K562 (cell line): ENCODE results near the gene ASB15. TPM values are rescaled to one million over a fixed set of nuclear protein-coding genes. Genes with fewer than 3 reads are reported as not detected.

Source experiments
- BACH1 ChIP-seq: fragments of 200-800 bp; sonication (Bioruptor generic); IDR thresholded peaks from 2 replicates; pipeline ENCODE4 v1.6.1; 2016; ENCODE audit warnings: missing genetic modification characterization, missing compliant biosample characterization
- ELF1 ChIP-seq: fragments of 200-800 bp; sonication (Bioruptor generic); IDR thresholded peaks from 2 replicates; pipeline ENCODE4 v1.6.1; 2016; ENCODE audit warnings: missing genetic modification characterization, missing compliant biosample characterization
- ETV5 ChIP-seq: sonication (generic); formaldehyde crosslinking; IDR thresholded peaks from 2 replicates; pipeline ENCODE4 v1.4.0; 2020; ENCODE audit warnings: low read depth, mild to moderate bottlenecking, missing genetic modification reagents
- HNRNPL ChIP-seq: fragments of 200-400 bp; formaldehyde crosslinking; IDR thresholded peaks from 2 replicates; pipeline ENCODE4 v1.6.1; 2017; ENCODE audit warnings: low read depth, mild to moderate bottlenecking, low read length
- HOMEZ ChIP-seq: fragments of 250-450 bp; sonication (Bioruptor Pico); IDR thresholded peaks from 2 replicates; pipeline ENCODE4 v1.4.0; 2020; ENCODE audit warnings: mild to moderate bottlenecking, moderate library complexity
- MEIS2 ChIP-seq: fragments of 450-650 bp; IDR thresholded peaks from 2 replicates; pipeline ENCODE4 v1.6.1; 2014; ENCODE audit warnings: mild to moderate bottlenecking; ENCODE audit not compliant: partially characterized antibody
- MYC ChIP-seq, 2 experiments: fragments of 250-450 bp in 1 of 2; sonication (Bioruptor Pico) in 1 of 2; IDR thresholded peaks; 2 replicates each; pipeline versions ENCODE4 v1.5.1 to v1.6.1; 2012 to 2021; ENCODE audit warnings: low read depth in 2 of 2, borderline replicate concordance in 1 of 2, improper control_type of control experiment in 1 of 2, low read length in 1 of 2, mild to moderate bottlenecking in 1 of 2, moderate library complexity in 1 of 2
- NKRF ChIP-seq: fragments of 450-650 bp; IDR thresholded peaks from 2 replicates; pipeline ENCODE4 v1.6.1; 2016; ENCODE audit warnings: borderline replicate concordance
- POLR2H ChIP-seq: IDR thresholded peaks from 2 replicates; pipeline ENCODE4 v1.6.1; 2016; ENCODE audit warnings: missing genetic modification characterization, low read depth, mild to moderate bottlenecking, control low read depth, missing compliant biosample characterization, moderate library complexity
- PTTG1 ChIP-seq: fragments of 450-650 bp; IDR thresholded peaks from 2 replicates; pipeline ENCODE4 v1.6.1; 2016; ENCODE audit warnings: low read depth, mild to moderate bottlenecking, missing genetic modification characterization, missing compliant biosample characterization
- SP2 ChIP-seq: IDR thresholded peaks from 2 replicates; pipeline ENCODE4 v1.6.1; 2011; ENCODE audit warnings: mild to moderate bottlenecking, low read depth, low read length, moderate library complexity; ENCODE audit not compliant: poor library complexity, severe bottlenecking; ENCODE audit errors: extremely low read depth
- TEAD2 ChIP-seq: fragments of 450-650 bp; IDR thresholded peaks from 2 replicates; pipeline ENCODE4 v1.6.1; 2016; ENCODE audit warnings: missing genetic modification characterization, control low read depth, missing compliant biosample characterization
- TEAD4 ChIP-seq, 2 experiments: sonication (generic) in 1 of 2; formaldehyde crosslinking in 1 of 2; IDR thresholded peaks; 2 replicates each; pipeline versions ENCODE4 v1.6.1 to v1.8.0; 2012 to 2022; ENCODE audit warnings: borderline replicate concordance in 1 of 2, inconsistent platforms in 1 of 2, low read length in 1 of 2, mild to moderate bottlenecking in 1 of 2, missing genetic modification reagents in 1 of 2
- USF1 ChIP-seq: sonication (generic); formaldehyde crosslinking; IDR thresholded peaks from 2 replicates; pipeline ENCODE4 v1.9.0; 2022; ENCODE audit warnings: mild to moderate bottlenecking, missing genetic modification reagents
- ZC3H8 ChIP-seq: fragments of 450-650 bp; IDR thresholded peaks from 2 replicates; pipeline ENCODE4 v1.6.1; 2017
- ZFP30 ChIP-seq: fragments of 250-450 bp; sonication (Bioruptor Pico); IDR thresholded peaks from 2 replicates; pipeline ENCODE4 v1.8.0; 2022; ENCODE audit warnings: moderate library complexity, mild to moderate bottlenecking, inconsistent platforms, borderline replicate concordance
- ZNF165 ChIP-seq: fragments of 250-450 bp; sonication (Bioruptor Pico); IDR thresholded peaks from 2 replicates; pipeline ENCODE4 v1.4.0; 2020; ENCODE audit warnings: borderline replicate concordance
- ZNF277 ChIP-seq: fragments of 250-450 bp; sonication (Bioruptor Pico); IDR thresholded peaks from 2 replicates; pipeline ENCODE4 v1.8.0; 2022; ENCODE audit warnings: inconsistent platforms, mild to moderate bottlenecking, moderate library complexity, borderline replicate concordance
- ZNF696 ChIP-seq: fragments of 250-450 bp; sonication (Bioruptor Pico); conservative IDR thresholded peaks from 2 replicates; pipeline ENCODE4 v1.4.0; 2020; ENCODE audit warnings: mild to moderate bottlenecking, moderate library complexity
- ZNF77 ChIP-seq: fragments of 250-450 bp; sonication (Bioruptor Pico); IDR thresholded peaks from 2 replicates; pipeline ENCODE4 v1.5.0; 2020
- polyA plus RNA-seq, 8 experiments: library from polyadenylated mRNA; depleted of rRNA in 4 of 8; stranded (reverse) in 5 of 8; unstranded in 3 of 8; fragments of >200 nt; fragmentation: Nextera tagmentation in 2 of 8; fragmentation: Illumina TruSeq in 1 of 8; extraction: Ambion mirVana in 2 of 8; extraction: Trizol in 1 of 8; gene quantifications; 2 replicates each; pipeline versions ENCODE4 v1.2.1 to v1.2.3, GENCODE V29; 2011 to 2014; ENCODE audit warnings: inconsistent platforms in 1 of 8, missing spikeins in 1 of 8
- total RNA-seq, 7 experiments: library from RNA; depleted of rRNA in 6 of 7; stranded (reverse); fragments of >200 nt in 6 of 7; fragmentation: Illumina TruSeq in 2 of 7; extraction: Trizol in 2 of 7; gene quantifications; 2 replicates each; pipeline versions ENCODE4 v1.2.1 to v1.2.3, GENCODE V29; 2011 to 2021; ENCODE audit warnings: low replicate concordance in 1 of 7

ASB15 gene
- total and polyA plus RNA-seq, 9 of the 15 experiments (the other 6 are each of a cell fraction or from before 2014, with no cell fraction given) = 0.03 to 0.14 (median 0.04) TPM; not detected in 3

- no peak for TF ChIP-seq HOMEZ (CRISPR knock-in tag)
- no peak for TF ChIP-seq ZNF696 (CRISPR knock-in tag)
- TF ChIP-seq NKRF = no peak
- TF ChIP-seq HNRNPL = no peak
- TF ChIP-seq ZFP30 (CRISPR knock-in tag) = no peak
- TF ChIP-seq ZNF277 = no peak
- TF ChIP-seq MEIS2 = no peak
- TF ChIP-seq BACH1 (tag) = no peak
- TF ChIP-seq TEAD4 (IDR thresholded peaks at IDR 0.05; ENCODE audit: low read length) = peak; percentile 59
- TF ChIP-seq TEAD4 (CRISPR knock-in tag; IDR thresholded peaks at IDR 0.05; ENCODE audit: borderline replicate concordance) = no peak
- peak; percentile 70 for TF ChIP-seq MYC (IDR thresholded peaks at IDR 0.05; ENCODE audit: low read depth, low read length)
- TF ChIP-seq MYC (CRISPR knock-in tag; IDR thresholded peaks at IDR 0.05; ENCODE audit: borderline replicate concordance, low read depth) = no peak
- no peak for TF ChIP-seq USF1 (CRISPR knock-in tag)
- TF ChIP-seq SP2 = no peak
- TF ChIP-seq ETV5 (CRISPR knock-in tag) = no peak
- TF ChIP-seq ZNF165 (CRISPR knock-in tag) = no peak
- 0 out of 2 replicates have a peak, but pooled peaks have one; percentile 21 for TF ChIP-seq PTTG1 (tag)
- TF ChIP-seq ELF1 (tag) = no peak
- TF ChIP-seq ZNF77 = no peak
- TF ChIP-seq ZC3H8 = no peak
- peak; percentile 58 for TF ChIP-seq POLR2H (tag)
- TF ChIP-seq TEAD2 (tag) = 0 out of 2 replicates have a peak, but pooled peaks have one; percentile 55
These were observed 81.1 kb downstream of the ASB15 start (continued) for GRCh38 chr7:123682690-123683089.
